CD14-positive monocyte (primary cell): Measurements from ENCODE around the gene SLC2A3. TPM values are rescaled to one million over a fixed set of nuclear protein-coding genes. Genes with fewer than 3 reads are reported as not detected.
"Not testable (repeated sequence)": the region's sequence is repeated elsewhere in the genome, so short reads cannot be mapped to it uniquely, and the experiment has no call there.

Source experiments
- DNase-seq, 3 donors: peaks; one replicate each; pipeline ENCODE4 v3.0.0-alpha.2; 2011 to 2022
- H2AFZ ChIP-seq: 2 replicates; pipeline ENCODE4 v1.6.0; 2012; ENCODE audit warnings: mild to moderate bottlenecking, low read depth, low read length, inconsistent platforms; ENCODE audit not compliant: insufficient read depth, poor library complexity, severe bottlenecking
- H3K27ac ChIP-seq, 2 donors: 1 replicate in 1 of 2; 2 replicates in 1 of 2; pipeline ENCODE4 v1.5.1; 2012 to 2013; ENCODE audit warnings: low read length in 2 of 2, control low read depth in 1 of 2, inconsistent platforms in 1 of 2, low read depth in 1 of 2, mild to moderate bottlenecking in 1 of 2
- H3K27me3 ChIP-seq, 2 donors: one replicate each; pipeline versions ENCODE4 v1.6.0 to v1.6.1; 2011 to 2013; ENCODE audit warnings: low read length in 2 of 2; ENCODE audit not compliant: control insufficient read depth in 2 of 2, insufficient read depth in 2 of 2
- H3K36me3 ChIP-seq, 2 donors: replicated peaks in 1 of 2; 1 replicate in 1 of 2; 2 replicates in 1 of 2; pipeline versions ENCODE4 v1.5.1 to v1.6.1; 2012 to 2013; ENCODE audit warnings: low read length in 2 of 2, control low read depth in 1 of 2, inconsistent platforms in 1 of 2, mild to moderate bottlenecking in 1 of 2; ENCODE audit not compliant: insufficient read depth in 2 of 2, control insufficient read depth in 1 of 2
- H3K4me1 ChIP-seq, 2 donors: 1 replicate in 1 of 2; 2 replicates in 1 of 2; pipeline versions ENCODE4 v1.5.1 to v1.6.1; 2012 to 2013; ENCODE audit warnings: low read length in 2 of 2, control low read depth in 1 of 2, inconsistent platforms in 1 of 2, mild to moderate bottlenecking in 1 of 2, moderate library complexity in 1 of 2; ENCODE audit not compliant: insufficient read depth in 2 of 2, control insufficient read depth in 1 of 2
- H3K4me2 ChIP-seq: replicated peaks from 2 replicates; pipeline ENCODE3; 2012; ENCODE audit warnings: low read length, moderate library complexity, mild to moderate bottlenecking; ENCODE audit not compliant: poor library complexity, severe bottlenecking; ENCODE audit errors: extremely low read depth
- H3K4me3 ChIP-seq, 3 experiments: fragments of 200-600 bp in 1 of 3; sonication (generic) in 1 of 3; replicated peaks in 1 of 3; 1 replicate in 2 of 3; 2 replicates in 1 of 3; pipeline ENCODE4 v1.5.1; 2011 to 2013; ENCODE audit warnings: low read length in 3 of 3, mild to moderate bottlenecking in 3 of 3, control low read depth in 2 of 3, low read depth in 2 of 3, inconsistent platforms in 1 of 3, moderate library complexity in 1 of 3
- H3K79me2 ChIP-seq: 2 replicates; pipeline ENCODE4 v1.6.0; 2012; ENCODE audit warnings: mild to moderate bottlenecking, control low read depth, inconsistent platforms, low read length, moderate library complexity; ENCODE audit not compliant: insufficient read depth
- H3K9ac ChIP-seq: 2 replicates; pipeline ENCODE4 v1.6.0; 2017; ENCODE audit warnings: low read length, mild to moderate bottlenecking; ENCODE audit not compliant: insufficient read depth, poor library complexity, severe bottlenecking
- H3K9me3 ChIP-seq, 2 donors: replicated peaks in 1 of 2; 1 replicate in 1 of 2; 2 replicates in 1 of 2; pipeline versions ENCODE4 v1.5.1 to v1.6.1; 2012 to 2013; ENCODE audit warnings: low read length in 2 of 2, control low read depth in 1 of 2; ENCODE audit not compliant: control insufficient read depth in 1 of 2, insufficient read depth in 1 of 2
- H4K20me1 ChIP-seq: 2 replicates; pipeline ENCODE4 v1.6.0; 2012; ENCODE audit warnings: mild to moderate bottlenecking, low read length, control low read depth, moderate library complexity; ENCODE audit not compliant: insufficient read depth
- H3K27ac Mint-ChIP-seq, 7 donors: one replicate each; pipeline ENCODE4 v1.8.0; 2020; ENCODE audit warnings: mild to moderate bottlenecking in 7 of 7, mixed read lengths in 7 of 7, moderate library complexity in 6 of 7, inconsistent platforms in 2 of 7
- H3K27me3 Mint-ChIP-seq, 3 donors: one replicate each; pipeline ENCODE4 v1.8.0; 2021 to 2022; ENCODE audit warnings: low read depth in 3 of 3, mild to moderate bottlenecking in 3 of 3, mixed read lengths in 3 of 3, moderate library complexity in 3 of 3, inconsistent platforms in 1 of 3
- H3K36me3 Mint-ChIP-seq, 2 donors: one replicate each; pipeline ENCODE4 v1.8.0; 2020; ENCODE audit warnings: mixed read lengths in 2 of 2, inconsistent platforms in 1 of 2, mild to moderate bottlenecking in 1 of 2
- H3K4me1 Mint-ChIP-seq: one replicate; pipeline ENCODE4 v1.8.0; 2020; ENCODE audit warnings: mild to moderate bottlenecking, mixed read lengths
- H3K4me3 Mint-ChIP-seq, 2 donors: one replicate each; pipeline ENCODE4 v1.8.0; 2020; ENCODE audit warnings: mild to moderate bottlenecking in 2 of 2, mixed read lengths in 2 of 2, moderate library complexity in 1 of 2
- H3K9me3 Mint-ChIP-seq, 7 donors: one replicate each; pipeline ENCODE4 v1.8.0; 2020 to 2022; ENCODE audit warnings: mixed read lengths in 7 of 7, mild to moderate bottlenecking in 6 of 7, moderate library complexity in 6 of 7, inconsistent platforms in 2 of 7
- CTCF ChIP-seq: fragments of 200-600 bp; IDR thresholded peaks from one replicate; pipeline ENCODE4 v1.8.0; 2022; ENCODE audit warnings: antibody characterized with exemption, mild to moderate bottlenecking
- WGBS: methylation state at CpG from one replicate; pipeline ENCODE4 v1.1.5; 2013; ENCODE audit warnings: missing lambda C conversion rate; ENCODE audit not compliant: insufficient coverage; 5-methylcytosine and 5-hydroxymethylcytosine counted together
- intact Hi-C, 2 donors: fragments of 100-400 bp; cut with micrococcal nuclease; formaldehyde crosslinking; loops; one replicate each; pipeline versions ENCODE4 v1.15.0 to v1.15.1; 2023
- polyA plus RNA-seq, 3 donors: library from polyadenylated mRNA; depleted of rRNA in 1 of 3; unstranded in 2 of 3; stranded (reverse) in 1 of 3; fragments of 300-500 nt in 2 of 3; fragments of >200 nt in 1 of 3; fragmentation: Illumina TruSeq in 2 of 3; gene quantifications; 1 replicate in 2 of 3; 2 replicates in 1 of 3; pipeline ENCODE4 v1.2.3, GENCODE V29; 2012 to 2021

Gene SLC2A3
- polyA plus RNA-seq, 3 donors = 128 to 1,210 (median 179) TPM

- Histone ChIP-seq H3K9me3 (no peaks in the 10 kb centered on the region), H3K4me1 (no peaks in the 10 kb centered on the region), H4K20me1 (no peaks in the 10 kb centered on the region), H3K9ac (no peak overlapping the region), H3K4me3 (no peak overlapping the region), H3K27me3 (no peaks in the 10 kb centered on the region), H2AFZ (no peak overlapping the region), H3K36me3 (no peaks in the 10 kb centered on the region), H3K4me2 (no peak overlapping the region), H3K27ac (no peak overlapping the region), H3K79me2 (no peaks in the 10 kb centered on the region)
- peaks cover 5% of the 10 kb centered on the region for H3K4me1 Mint-ChIP-seq
- H3K36me3 Mint-ChIP-seq = no peaks in the 10 kb centered on the region
- H3K27ac Mint-ChIP-seq = no peak overlapping the region
- DNase-seq = peak in 1 of 3 donors; percentile 39
- peaks cover 0 to 5% (median 2%) of the 10 kb centered on the region in 3 donors for H3K27me3 Mint-ChIP-seq
- TF ChIP-seq CTCF = no peak
- H3K9me3 Mint-ChIP-seq = no peaks in the 10 kb centered on the region
- WGBS = 31% methylated on average over 2 of the region's 3 CpGs
- intact Hi-C loops = no loop called here
- no peak overlapping the region for H3K4me3 Mint-ChIP-seq
Observed at GRCh38 chr12:7907009-7907408, 29.0 kb downstream of the SLC2A3 start.

GRCh38 chr12:7906303-7906702 lies 29.7 kb downstream of the SLC2A3 start:
- WGBS = 86% methylated on average over 1 of the region's 4 CpGs
- H3K27me3 ChIP-seq, H3K36me3 Mint-ChIP-seq, H3K4me1 ChIP-seq, intact Hi-C loops, H3K27ac ChIP-seq, H3K4me3 ChIP-seq, H3K4me2 ChIP-seq, H2AFZ ChIP-seq, H3K4me1 Mint-ChIP-seq, H4K20me1 ChIP-seq, H3K27me3 Mint-ChIP-seq, H3K27ac Mint-ChIP-seq, DNase-seq, H3K4me3 Mint-ChIP-seq, H3K9me3 ChIP-seq, H3K79me2 ChIP-seq, H3K9ac ChIP-seq, H3K36me3 ChIP-seq, H3K9me3 Mint-ChIP-seq: not testable (repeated sequence)

GRCh38 chr12:7905600-7906125 lies 30.3 kb downstream of the SLC2A3 start:
- not testable (repeated sequence) for DNase-seq, H3K79me2 ChIP-seq, H3K9me3 ChIP-seq, H3K9ac ChIP-seq, H3K36me3 Mint-ChIP-seq, H3K4me2 ChIP-seq, H3K4me1 ChIP-seq, H3K27ac Mint-ChIP-seq, H4K20me1 ChIP-seq, H3K4me1 Mint-ChIP-seq, H3K27ac ChIP-seq, H3K36me3 ChIP-seq, H2AFZ ChIP-seq, H3K27me3 Mint-ChIP-seq, H3K27me3 ChIP-seq, H3K4me3 ChIP-seq, H3K4me3 Mint-ChIP-seq, H3K9me3 Mint-ChIP-seq
- intact Hi-C loops = loop anchor here in 1 of 2 donors (2.0 kb wide), 1 partner anchor 107 kb away; no protein-coding TSS in a partner anchor
- no CpG with 5 or more reads among the region's 5 CpGs for WGBS
